Fibroblast of lung (primary cell): ENCODE data around the gene SEMA7A. TPM values are rescaled to one million over a fixed set of nuclear protein-coding genes. Genes with fewer than 3 reads are reported as not detected.
A peak's percentile ranks its signal among the peaks of the same experiment; 100 is the strongest.

Experiments used
- DNase-seq, 2 donors: peaks; one replicate each; pipeline versions ENCODE4 v3.0.0 to v3.0.0-alpha.2; 2010; ENCODE audit warnings: low read depth in 2 of 2
- H2AFZ ChIP-seq: 2 replicates; pipeline ENCODE4 v1.5.1; 2012; ENCODE audit warnings: low read length, control low read depth, inconsistent platforms
- H3K27ac ChIP-seq: 2 replicates; pipeline ENCODE4 v1.5.1; 2011; ENCODE audit warnings: low read length, control low read depth; ENCODE audit not compliant: insufficient read depth
- H3K27me3 ChIP-seq: 2 replicates; pipeline ENCODE4 v1.5.1; 2011; ENCODE audit warnings: mild to moderate bottlenecking, low read length; ENCODE audit not compliant: control insufficient read depth, insufficient read depth
- H3K36me3 ChIP-seq: 2 replicates; pipeline ENCODE4 v1.5.1; 2011; ENCODE audit warnings: low read length; ENCODE audit not compliant: control insufficient read depth, insufficient read depth
- H3K4me1 ChIP-seq: 2 replicates; pipeline ENCODE4 v1.5.1; 2011; ENCODE audit warnings: low read length; ENCODE audit not compliant: control insufficient read depth, insufficient read depth; ENCODE audit errors: extremely low read depth
- H3K4me2 ChIP-seq: 2 replicates; pipeline ENCODE4 v1.5.1; 2011; ENCODE audit warnings: low read length, control low read depth; ENCODE audit not compliant: insufficient read depth; ENCODE audit errors: extremely low read depth
- H3K4me3 ChIP-seq, 4 experiments: fragments of 200-600 bp in 1 of 4; sonication (generic) in 1 of 4; replicated peaks in 1 of 4; 2 replicates each; pipeline ENCODE4 v1.5.1; 2011 to 2016; ENCODE audit warnings: low read length in 4 of 4, low read depth in 3 of 4, mild to moderate bottlenecking in 3 of 4, control low read depth in 2 of 4, inconsistent platforms in 1 of 4, mixed read lengths in 1 of 4; ENCODE audit not compliant: insufficient read depth in 1 of 4; ENCODE audit errors: control extremely low read depth in 1 of 4
- H3K79me2 ChIP-seq: 2 replicates; pipeline ENCODE4 v1.5.1; 2012; ENCODE audit warnings: mild to moderate bottlenecking, low read length, inconsistent platforms; ENCODE audit not compliant: control insufficient read depth, insufficient read depth
- H3K9ac ChIP-seq: 2 replicates; pipeline ENCODE4 v1.5.1; 2011; ENCODE audit warnings: mild to moderate bottlenecking, low read length, control low read depth; ENCODE audit not compliant: insufficient read depth
- H3K9me3 ChIP-seq: 2 replicates; pipeline ENCODE4 v1.5.1; 2012; ENCODE audit warnings: low read depth, low read length; ENCODE audit not compliant: control insufficient read depth, insufficient read depth
- H4K20me1 ChIP-seq: 2 replicates; pipeline ENCODE4 v1.5.1; 2011; ENCODE audit warnings: low read length; ENCODE audit not compliant: control insufficient read depth, insufficient read depth; ENCODE audit errors: extremely low read depth
- EZH2 ChIP-seq: IDR thresholded peaks from 2 replicates; pipeline ENCODE4 v1.5.1; 2012; ENCODE audit warnings: low read length, control low read depth, mild to moderate bottlenecking; ENCODE audit errors: missing control alignments
- polyA plus RNA-seq, 2 donors: library from polyadenylated mRNA; depleted of rRNA in 1 of 2; stranded (reverse) in 1 of 2; unstranded in 1 of 2; fragments of >200 nt; gene quantifications; 2 replicates each; pipeline ENCODE4 v1.2.1, GENCODE V29; 2011 to 2012; ENCODE audit warnings: missing spikeins in 1 of 2
- total RNA-seq: library from RNA; depleted of rRNA; stranded (reverse); fragments of >200 nt; gene quantifications from 2 replicates; pipeline ENCODE4 v1.2.1, GENCODE V29; 2014
- TF ChIP-seq, protein P1 (sequence below), 2 donors: IDR thresholded peaks in 1 of 2; conservative IDR thresholded peaks in 1 of 2; 1 replicate in 1 of 2; 2 replicates in 1 of 2; pipeline ENCODE4 v1.5.1; 2011 to 2012; ENCODE audit warnings: low read length in 2 of 2, control low read depth in 1 of 2, inconsistent platforms in 1 of 2, low read depth in 1 of 2, mild to moderate bottlenecking in 1 of 2

SEMA7A gene
- total and polyA plus RNA-seq, 2 donors (not counting 1 experiment from before 2014, with no cell fraction given), result 5.6 to 12.5 TPM

DNA sequence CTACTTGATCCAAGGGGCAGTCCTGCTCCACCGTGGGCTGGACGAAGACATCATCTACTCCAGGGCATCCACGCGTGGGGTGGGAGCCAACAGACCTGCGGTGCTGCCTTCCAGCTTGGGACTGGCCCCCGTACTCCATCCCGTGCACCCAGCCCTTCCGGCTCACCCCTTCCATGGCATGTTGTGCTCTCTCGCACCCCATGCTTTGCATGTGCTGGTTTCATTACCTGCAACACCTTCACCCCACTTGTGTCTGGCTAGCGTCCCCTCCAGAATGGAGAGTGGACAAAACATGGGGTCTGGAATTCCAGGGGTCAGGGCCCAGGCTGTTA is 30.2 kb downstream of the SEMA7A start:
- Histone ChIP-seq H3K36me3 (no peaks in the 10 kb centered on the region), H3K79me2 (no peaks in the 10 kb centered on the region), H3K4me3 (no peak overlapping the region), H3K4me1 (peaks cover 27% of the 10 kb centered on the region), H3K27me3 (no peaks in the 10 kb centered on the region), H3K9ac (no peak overlapping the region), H3K9me3 (no peaks in the 10 kb centered on the region), H4K20me1 (no peaks in the 10 kb centered on the region), H3K27ac (no peak overlapping the region), H2AFZ (peak overlapping the region; percentile 62), H3K4me2 (no peak overlapping the region)
- no peak for DNase-seq
- TF ChIP-seq, protein P1, sequence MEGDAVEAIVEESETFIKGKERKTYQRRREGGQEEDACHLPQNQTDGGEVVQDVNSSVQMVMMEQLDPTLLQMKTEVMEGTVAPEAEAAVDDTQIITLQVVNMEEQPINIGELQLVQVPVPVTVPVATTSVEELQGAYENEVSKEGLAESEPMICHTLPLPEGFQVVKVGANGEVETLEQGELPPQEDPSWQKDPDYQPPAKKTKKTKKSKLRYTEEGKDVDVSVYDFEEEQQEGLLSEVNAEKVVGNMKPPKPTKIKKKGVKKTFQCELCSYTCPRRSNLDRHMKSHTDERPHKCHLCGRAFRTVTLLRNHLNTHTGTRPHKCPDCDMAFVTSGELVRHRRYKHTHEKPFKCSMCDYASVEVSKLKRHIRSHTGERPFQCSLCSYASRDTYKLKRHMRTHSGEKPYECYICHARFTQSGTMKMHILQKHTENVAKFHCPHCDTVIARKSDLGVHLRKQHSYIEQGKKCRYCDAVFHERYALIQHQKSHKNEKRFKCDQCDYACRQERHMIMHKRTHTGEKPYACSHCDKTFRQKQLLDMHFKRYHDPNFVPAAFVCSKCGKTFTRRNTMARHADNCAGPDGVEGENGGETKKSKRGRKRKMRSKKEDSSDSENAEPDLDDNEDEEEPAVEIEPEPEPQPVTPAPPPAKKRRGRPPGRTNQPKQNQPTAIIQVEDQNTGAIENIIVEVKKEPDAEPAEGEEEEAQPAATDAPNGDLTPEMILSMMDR (conservative IDR thresholded peaks at IDR 0.05 in 1 of 2, IDR thresholded peaks at IDR 0.05 in 1 of 2; ENCODE audit: low read depth in 1 of 2, low read length in 2 of 2), result no peak
- TF ChIP-seq EZH2, result no peak

DNA sequence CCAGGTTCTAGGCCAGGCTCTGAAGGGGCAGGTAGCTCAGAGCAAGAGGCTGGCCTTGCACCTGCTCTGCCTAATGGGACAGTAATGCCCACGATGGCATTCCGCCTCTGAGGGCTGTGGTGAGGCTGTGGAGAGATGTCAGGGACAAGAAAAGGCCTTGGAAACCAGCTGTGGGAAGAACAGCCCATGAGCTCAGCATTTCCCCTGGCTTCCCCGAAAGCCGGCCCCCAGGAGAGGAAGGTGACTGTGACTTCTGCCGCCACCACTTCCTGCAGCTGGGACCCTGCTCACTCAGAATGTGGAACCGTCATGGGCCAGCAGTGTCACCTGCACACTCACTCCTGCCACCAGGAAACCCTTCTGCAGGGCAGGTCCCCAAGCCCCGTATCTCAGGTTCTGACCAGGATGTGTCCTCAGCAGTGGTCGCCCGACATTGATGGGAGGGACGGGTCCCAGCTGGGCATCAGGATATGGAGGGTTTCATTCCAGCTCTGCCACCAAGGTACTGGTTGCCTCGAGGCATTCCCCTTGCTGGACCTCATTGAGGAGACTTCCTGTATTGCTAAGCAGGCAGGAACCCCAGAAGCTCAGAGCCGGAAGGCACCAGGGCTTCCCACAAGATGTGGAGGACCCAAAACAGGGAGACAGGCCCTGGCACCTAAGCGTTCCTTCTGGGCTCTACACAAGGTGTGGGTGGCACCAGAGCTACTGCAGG is 30.7 kb downstream of the SEMA7A start:
- Histone ChIP-seq H3K79me2 (no peaks in the 10 kb centered on the region), H3K9me3 (no peaks in the 10 kb centered on the region), H3K36me3 (no peaks in the 10 kb centered on the region), H3K27ac (no peak overlapping the region), H3K9ac (no peak overlapping the region), H3K27me3 (no peaks in the 10 kb centered on the region), H4K20me1 (no peaks in the 10 kb centered on the region), H2AFZ (no peak overlapping the region), H3K4me2 (no peak overlapping the region), H3K4me3 (no peak overlapping the region), H3K4me1 (peaks cover 27% of the 10 kb centered on the region)
- no peak for DNase-seq
- TF ChIP-seq EZH2, result no peak
- TF ChIP-seq, protein P1 (conservative IDR thresholded peaks at IDR 0.05 in 1 of 2, IDR thresholded peaks at IDR 0.05 in 1 of 2; ENCODE audit: low read depth in 1 of 2, low read length in 2 of 2), result no peak

DNA sequence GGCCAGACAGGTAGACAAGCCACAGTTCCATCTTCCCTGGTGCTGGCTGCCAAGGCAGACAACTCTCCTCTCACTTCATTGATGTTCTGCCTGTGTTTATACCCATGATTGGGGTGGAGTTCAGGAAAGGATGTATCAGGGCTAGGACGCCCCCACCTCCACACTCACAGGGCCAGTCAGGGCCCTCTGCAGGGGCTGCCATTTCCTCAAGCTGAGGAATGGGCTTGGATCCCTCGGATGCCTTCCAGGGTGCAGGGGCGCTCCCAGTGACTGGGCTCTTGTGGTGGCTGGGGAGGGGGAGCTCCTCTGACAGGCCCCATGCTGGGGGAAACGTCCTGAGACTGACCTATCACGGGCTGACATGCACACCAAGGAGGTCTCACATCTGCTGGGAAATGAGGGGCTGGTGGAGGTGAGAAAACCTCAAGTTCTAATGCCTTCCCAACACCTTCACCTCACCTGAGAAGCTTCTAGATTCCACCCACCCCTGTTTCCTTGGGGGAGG is 31.4 kb downstream of the SEMA7A start:
- H3K27ac ChIP-seq, result no peak overlapping the region
- H4K20me1 ChIP-seq, result no peaks in the 10 kb centered on the region
- H3K79me2 ChIP-seq, result no peaks in the 10 kb centered on the region
- no peak overlapping the region for H3K4me2 ChIP-seq
- no peaks in the 10 kb centered on the region for H3K36me3 ChIP-seq
- no peak overlapping the region for H2AFZ ChIP-seq
- no peak overlapping the region for H3K4me3 ChIP-seq
- H3K27me3 ChIP-seq, result no peaks in the 10 kb centered on the region
- no peaks in the 10 kb centered on the region for H3K9me3 ChIP-seq
- no peak overlapping the region for H3K9ac ChIP-seq
- no peak for TF ChIP-seq EZH2
- TF ChIP-seq, protein P1 (conservative IDR thresholded peaks at IDR 0.05 in 1 of 2, IDR thresholded peaks at IDR 0.05 in 1 of 2; ENCODE audit: low read depth in 1 of 2, low read length in 2 of 2), result no peak
- H3K4me1 ChIP-seq, result peaks cover 24% of the 10 kb centered on the region
- DNase-seq, result no peak
